Left renal pelvis (tissue), 4 donors: Measurements from ENCODE around the gene HSPG2. TPM values are rescaled to one million over a fixed set of nuclear protein-coding genes. Genes with fewer than 3 reads are reported as not detected.

ENCODE experiments used
- DNase-seq, 4 donors: peaks; one replicate each; pipeline ENCODE4 v3.0.0-alpha.2; 2013; ENCODE audit warnings: low read depth in 4 of 4, low spot score in 3 of 4
- polyA plus RNA-seq, 4 donors: library from polyadenylated mRNA; unstranded; fragments of 120-200 nt; gene quantifications; one replicate each; pipeline ENCODE4 v1.2.1, GENCODE V29; 2013; ENCODE audit not compliant: insufficient read length in 4 of 4

Gene HSPG2
- polyA plus RNA-seq, 4 donors, result 130 to 209 (median 182) TPM

- DNase-seq, result no peak
Observed at GRCh38 chr1:21885236-21886037, 51.7 kb downstream of the HSPG2 start.

DNA sequence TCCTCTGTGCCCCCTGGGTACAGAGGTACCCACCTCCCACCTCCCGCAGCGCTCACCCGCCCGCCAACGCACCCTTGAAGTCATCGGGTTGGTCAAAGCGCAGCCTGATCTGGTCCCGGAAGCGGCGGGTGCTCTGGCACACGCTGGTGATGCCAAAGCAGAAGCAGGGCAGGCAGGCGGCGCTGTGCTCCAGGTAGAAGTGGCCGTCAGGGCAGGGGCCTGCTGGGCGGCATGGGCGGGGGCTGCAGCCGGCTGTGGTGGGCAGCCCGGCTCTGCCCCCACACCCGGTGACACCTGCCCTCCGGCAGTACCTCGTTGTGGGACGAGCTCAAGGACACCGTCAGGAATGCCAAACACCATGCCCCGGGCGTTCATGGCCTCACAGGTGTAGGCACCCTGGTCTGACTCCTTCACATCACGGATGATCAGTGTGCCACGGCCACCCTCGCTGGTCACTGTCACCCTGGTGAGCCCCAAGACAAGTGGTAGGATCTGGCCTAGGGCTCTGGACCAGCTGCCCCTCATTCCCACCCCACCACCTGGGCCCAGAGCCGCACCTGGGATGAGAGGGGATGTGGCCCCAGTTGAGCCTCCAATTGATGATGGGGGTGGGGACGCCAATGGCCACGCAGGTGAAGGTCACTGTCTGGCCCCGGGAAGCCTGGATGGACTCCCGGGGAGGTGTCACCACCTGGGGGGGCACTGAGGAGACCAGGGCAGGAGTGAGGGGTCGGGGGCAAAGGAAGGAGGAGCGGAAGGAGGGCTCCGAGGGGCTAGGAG lies 52.5 kb downstream of the HSPG2 start:
- DNase-seq, result no peak

DNA sequence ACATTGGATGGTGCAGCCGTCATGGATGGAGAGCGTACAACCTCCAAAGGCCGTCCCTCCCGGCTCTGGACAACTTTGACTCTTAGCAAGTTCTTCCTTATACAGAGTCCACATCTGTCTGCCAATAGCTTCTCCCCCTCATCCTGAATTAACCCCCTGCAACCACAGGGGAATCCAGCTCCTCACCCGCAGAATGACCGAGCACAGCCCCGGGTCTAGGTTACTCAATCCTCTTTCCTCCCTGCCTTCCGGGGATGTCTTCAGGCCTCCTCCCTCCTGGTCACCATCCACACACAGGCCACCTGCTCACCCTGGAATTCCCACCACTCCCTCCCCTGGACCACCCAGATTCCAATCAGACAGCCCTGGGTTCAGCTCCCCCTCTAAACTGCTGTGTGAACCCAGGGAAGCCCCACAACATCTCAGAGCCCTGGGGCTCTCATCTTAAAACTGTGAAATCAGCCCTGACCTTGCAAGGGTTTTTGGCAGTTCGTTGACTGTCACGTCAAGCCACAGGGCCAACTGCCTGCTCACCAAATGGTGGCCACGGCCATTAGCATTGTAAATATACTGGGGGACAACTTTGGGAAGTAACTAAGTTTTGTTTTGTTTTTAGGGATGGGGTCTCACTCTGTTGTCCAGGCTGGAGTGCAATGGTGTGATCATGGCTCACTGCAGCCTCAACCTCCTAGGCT lies 54.2 kb downstream of the HSPG2 start:
- DNase-seq, result no peak

- no peak for DNase-seq
Observed at GRCh38 chr1:21881250-21881649, 55.9 kb downstream of the HSPG2 start.

DNA sequence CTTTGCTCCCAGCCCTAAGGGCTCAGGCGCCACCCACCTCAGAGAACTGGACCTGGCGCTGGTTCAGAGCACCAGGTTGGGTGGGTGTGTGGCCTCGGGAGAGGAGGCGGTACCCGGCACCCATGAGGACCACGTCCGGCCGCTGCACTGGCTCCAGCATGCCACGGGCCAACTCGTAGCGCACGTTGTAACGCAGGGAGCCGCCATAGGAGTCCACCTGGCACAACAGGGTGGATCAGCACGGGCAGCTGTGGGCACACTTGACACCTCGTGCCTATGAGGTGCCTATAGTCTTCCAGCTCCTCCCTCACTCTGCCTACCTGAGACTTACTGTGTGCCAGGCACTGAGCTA lies 56.5 kb downstream of the HSPG2 start:
- DNase-seq, result no peak

DNA sequence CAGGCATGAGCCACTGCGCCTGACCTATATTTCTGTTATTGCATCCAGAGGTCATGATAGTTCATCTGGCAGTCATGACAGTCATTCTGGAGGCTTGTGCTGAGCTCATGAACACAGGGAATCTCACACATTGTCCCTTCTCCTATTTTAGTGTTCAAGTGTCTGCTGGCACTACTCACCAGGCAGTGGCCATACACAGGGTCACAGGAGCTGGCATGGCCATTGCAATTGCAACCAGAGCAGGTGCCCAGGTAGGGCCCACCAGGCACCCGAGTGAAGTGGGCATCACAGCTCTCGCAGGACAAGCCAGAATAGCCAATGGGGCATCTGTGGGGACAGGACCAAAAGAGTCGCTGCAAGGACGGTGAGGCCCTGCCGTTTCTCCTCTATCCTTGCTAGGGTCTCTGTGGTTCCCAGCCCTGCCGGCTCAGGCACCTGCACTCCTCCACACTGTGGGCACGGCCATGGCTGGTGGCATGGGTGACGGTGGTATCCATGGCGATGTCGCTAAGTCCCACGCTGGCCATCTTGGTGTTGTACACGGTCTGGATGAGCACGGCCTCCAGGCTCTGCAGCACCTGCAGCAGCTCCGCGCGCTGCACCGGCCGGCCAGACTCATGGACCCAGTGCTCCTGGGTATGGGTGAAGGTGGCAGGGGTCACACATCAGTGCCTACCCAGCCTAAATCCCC lies 57.0 kb downstream of the HSPG2 start:
- DNase-seq, result no peak

DNA sequence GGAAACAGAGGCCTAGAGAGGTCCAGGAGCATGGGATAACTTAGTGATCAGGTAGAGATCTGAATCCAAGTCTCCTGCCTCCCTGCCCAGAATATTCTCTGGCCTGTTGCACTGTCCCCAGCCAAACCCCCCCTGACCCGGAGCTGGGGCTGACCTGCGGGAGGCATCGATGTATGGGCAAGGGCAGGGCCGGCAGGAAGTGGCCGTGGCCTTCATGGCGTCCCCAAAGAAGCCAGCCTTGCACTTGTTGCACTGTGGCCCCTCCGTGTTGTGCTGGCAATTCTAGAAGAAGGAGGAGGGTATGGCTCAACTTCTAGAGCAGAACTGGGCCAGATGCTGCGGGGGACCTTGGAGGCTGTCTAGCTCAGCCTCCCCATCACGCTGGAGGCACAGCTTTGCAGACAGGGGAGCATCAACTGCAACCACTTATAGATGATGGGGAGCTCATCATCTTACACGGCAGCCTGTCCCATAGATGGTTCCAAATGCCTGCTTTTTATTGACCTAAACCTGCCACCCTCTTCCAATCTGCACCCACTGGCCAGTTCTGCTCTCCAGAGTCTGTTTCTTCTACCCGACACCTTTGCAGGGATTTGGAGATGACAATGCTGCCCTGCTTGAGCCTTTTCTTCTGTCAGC lies 58.2 kb downstream of the HSPG2 start:
- DNase-seq, result no peak

- no peak for DNase-seq
Observed at GRCh38 chr1:21878009-21878773, 58.9 kb downstream of the HSPG2 start.

GRCh38 chr1:21876267-21876666 lies 60.8 kb downstream of the HSPG2 start:
- no peak for DNase-seq

DNA sequence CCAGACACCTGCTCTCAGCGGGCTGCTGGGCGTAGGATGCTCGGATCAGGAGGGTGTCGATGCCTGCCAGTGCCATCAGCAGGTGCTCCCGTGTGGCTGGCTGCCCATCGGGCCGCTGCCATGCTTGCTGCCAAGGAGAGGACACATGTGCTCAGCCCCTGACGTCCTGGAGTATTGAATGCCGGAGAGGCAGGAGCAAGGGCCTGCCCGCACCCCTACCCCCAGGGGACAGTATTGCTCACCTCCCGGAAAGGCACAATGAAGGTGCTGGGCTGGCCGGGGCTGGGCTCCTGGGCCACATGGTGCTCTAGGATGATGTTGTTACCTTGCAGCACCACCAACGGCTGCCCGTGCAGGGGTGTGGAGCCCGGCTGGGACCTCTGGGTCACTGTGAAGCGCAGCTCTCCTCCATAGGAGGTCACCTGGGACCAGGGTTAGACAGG lies 61.5 kb downstream of the HSPG2 start:
- no peak for DNase-seq

GRCh38 chr1:21874778-21875547 lies 62.1 kb downstream of the HSPG2 start:
- no peak for DNase-seq

- no peak for DNase-seq
Observed at GRCh38 chr1:21874328-21874727, 62.8 kb downstream of the HSPG2 start.

- no peak for DNase-seq
Observed at GRCh38 chr1:21873761-21874160, 63.3 kb downstream of the HSPG2 start.

GRCh38 chr1:21873174-21873573 lies 63.9 kb downstream of the HSPG2 start:
- DNase-seq, result no peak

- no peak for DNase-seq
Observed at GRCh38 chr1:21872445-21873079, 64.5 kb downstream of the HSPG2 start.

GRCh38 chr1:21871943-21872342 lies 65.2 kb downstream of the HSPG2 start:
- no peak for DNase-seq

GRCh38 chr1:21870611-21871010 lies 66.5 kb downstream of the HSPG2 start:
- DNase-seq, result no peak

DNA sequence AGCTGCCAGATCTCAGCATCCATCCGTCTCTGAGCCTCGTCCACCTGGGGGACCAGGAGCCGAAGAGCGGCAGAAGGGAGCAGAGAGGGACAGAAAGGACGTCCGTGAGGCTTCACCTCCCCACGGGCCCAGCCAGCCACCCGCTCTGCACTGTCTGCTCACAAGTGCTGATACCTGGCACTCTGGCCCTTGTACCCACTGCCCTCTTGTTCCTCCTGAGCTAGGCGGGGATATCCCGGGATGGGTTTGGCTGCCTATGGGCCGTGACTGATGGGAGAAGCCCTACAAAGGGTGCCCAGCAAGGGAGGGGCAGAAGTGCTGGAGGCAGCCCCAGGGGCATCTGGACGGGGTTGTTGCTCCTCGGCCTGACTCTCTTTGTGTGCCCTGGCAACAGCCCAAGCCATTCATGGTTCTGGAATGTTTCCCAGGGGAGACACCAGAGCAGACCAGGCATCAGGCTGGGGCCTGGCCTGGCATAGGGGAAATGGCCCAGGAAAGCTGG lies 67.4 kb downstream of the HSPG2 start:
- DNase-seq, result no peak
